ENCODE data around the gene APC2.
"Not testable (repeated sequence)": the region's sequence is repeated elsewhere in the genome, so short reads cannot be mapped to it uniquely, and the experiment has no call there.

Gene APC2

DNA sequence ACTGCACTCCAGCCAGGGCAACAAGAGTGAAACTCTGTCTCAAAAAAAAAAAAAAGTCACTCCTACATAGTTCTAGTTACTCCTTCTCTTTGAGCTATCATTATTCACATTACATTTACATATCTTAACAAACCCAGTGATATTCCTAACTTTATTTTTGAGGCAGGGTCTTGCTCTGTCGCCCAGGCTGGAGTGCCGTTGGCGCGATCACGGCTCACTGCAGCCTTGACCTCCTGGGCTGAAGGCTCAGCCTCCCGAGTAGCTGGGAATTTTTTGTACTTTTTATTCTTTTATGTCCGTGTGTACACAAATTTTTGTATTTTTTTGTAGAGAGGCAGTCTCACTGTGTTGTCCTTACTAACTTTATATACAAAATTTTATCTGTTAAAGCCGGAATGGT, 12.3 kb upstream of the APC2 start:
- Histone ChIP-seq H3K4me3 (ENCODE audit: low read depth, low read length) (no peak overlapping the region), H3K27me3 (ENCODE audit: insufficient read depth, low read depth, severe bottlenecking) (no peaks in the 10 kb centered on the region), H3K27ac (no peak overlapping the region), H3K36me3 (peaks cover 74% of the 10 kb centered on the region), H3K9me3 (ENCODE audit: severe bottlenecking) (no peaks in the 10 kb centered on the region)
- TF ChIP-seq CTCF (IDR thresholded peaks at IDR 0.05; ENCODE audit: low read depth, low read length), result no peak
- no peak for DNase-seq

DNA sequence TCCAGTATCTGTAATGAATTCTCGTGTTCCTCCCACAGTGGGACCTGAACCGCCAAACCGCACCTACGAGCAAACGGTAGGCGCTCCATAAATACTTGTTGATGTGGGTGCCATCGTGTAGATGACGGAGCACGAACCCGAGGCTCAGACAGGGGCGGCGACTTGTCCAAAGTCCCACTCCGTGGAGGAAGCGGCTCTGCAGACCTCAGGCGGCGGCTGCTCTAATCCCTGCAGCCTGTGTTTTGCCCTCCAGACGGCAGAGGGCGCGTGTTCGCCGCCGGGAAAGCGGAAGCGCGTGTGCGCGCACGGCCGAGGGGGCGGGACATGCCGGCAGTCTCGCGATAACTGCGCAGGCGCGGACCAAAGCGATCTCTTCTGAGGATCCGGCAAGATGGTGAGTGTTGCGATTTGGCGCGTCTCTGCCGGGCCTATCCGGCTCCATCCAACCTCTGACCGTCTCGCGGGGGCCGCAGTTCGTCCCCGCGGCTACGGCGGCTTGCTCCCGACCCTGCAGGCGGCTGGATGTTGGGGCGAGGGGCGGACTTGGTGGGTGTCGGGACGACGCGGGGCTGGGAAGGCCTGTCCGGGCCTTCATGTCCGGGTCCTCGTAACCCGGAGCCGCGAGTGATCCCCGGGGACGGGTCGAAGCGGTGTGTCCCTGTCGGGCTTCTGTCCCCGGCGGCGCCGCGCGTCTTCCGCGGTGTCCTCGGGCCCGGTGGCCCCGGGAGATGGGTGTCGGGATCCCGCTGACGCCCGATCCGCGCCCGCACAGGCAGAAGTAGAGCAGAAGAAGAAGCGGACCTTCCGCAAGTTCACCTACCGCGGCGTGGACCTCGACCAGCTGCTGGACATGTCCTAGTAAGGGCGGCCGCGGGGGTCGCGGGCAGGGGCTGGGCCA, 11.6 kb upstream of the APC2 start, which contains the start of gene RPS15:
RPS15 (plus strand) TSS at position 362 of the 898 bp plus-strand sequence; CDS start at position 392, 30 bp downstream.
- Histone ChIP-seq H3K4me3 (ENCODE audit: low read depth, low read length) (peak within 1 kb of the TSS; percentile 87), H3K36me3 (peaks cover 71% of the 10 kb centered on the region), H3K27me3 (ENCODE audit: insufficient read depth, low read depth, severe bottlenecking) (no peaks in the 10 kb centered on the region), H3K27ac (peak within 1 kb of the TSS; percentile 92), H3K9me3 (ENCODE audit: severe bottlenecking) (no peaks in the 10 kb centered on the region)
- TF ChIP-seq CTCF (IDR thresholded peaks at IDR 0.05; ENCODE audit: low read depth, low read length), result peak; percentile 95
- peak; percentile 94 for DNase-seq

- DNase-seq, result no peak
- Histone ChIP-seq H3K36me3 (peaks cover 64% of the 10 kb centered on the region), H3K27ac (peak overlapping the region; percentile 92), H3K4me3 (ENCODE audit: low read depth, low read length) (peak overlapping the region; percentile 87), H3K27me3 (ENCODE audit: insufficient read depth, low read depth, severe bottlenecking) (no peaks in the 10 kb centered on the region), H3K9me3 (ENCODE audit: severe bottlenecking) (no peaks in the 10 kb centered on the region)
- TF ChIP-seq CTCF (IDR thresholded peaks at IDR 0.05; ENCODE audit: low read depth, low read length), result no peak
Observed at GRCh38 chr19:1438933-1439354, 11.0 kb upstream of the APC2 start.

- H3K36me3 ChIP-seq, result peaks cover 56% of the 10 kb centered on the region
- H3K27ac ChIP-seq, result peak overlapping the region; percentile 92
Observed at GRCh38 chr19:1439525-1440417, 10.2 kb upstream of the APC2 start.

DNA sequence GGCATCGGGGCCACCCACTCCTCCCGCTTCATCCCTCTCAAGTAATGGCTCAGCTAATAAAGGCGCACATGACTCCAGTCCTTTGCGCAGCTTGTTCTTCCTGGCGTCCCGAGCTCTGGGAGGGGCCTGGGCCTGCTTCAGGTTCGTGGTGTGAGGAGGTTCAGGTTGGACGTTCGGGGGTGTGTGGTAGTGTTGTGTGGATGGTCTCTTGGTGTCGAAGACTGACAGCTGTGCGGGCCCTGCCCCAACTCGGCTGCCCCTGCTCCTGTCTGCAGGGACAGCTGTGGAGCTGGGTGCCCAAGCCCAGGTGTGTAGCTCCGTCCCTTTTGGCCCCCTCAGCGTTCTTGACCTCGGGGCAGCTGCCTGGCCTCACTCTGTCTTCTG, 9.5 kb upstream of the APC2 start:
- Histone ChIP-seq H3K9me3 (ENCODE audit: severe bottlenecking) (no peaks in the 10 kb centered on the region), H3K27ac (no peak overlapping the region), H3K4me3 (ENCODE audit: low read depth, low read length) (no peak overlapping the region), H3K27me3 (ENCODE audit: insufficient read depth, low read depth, severe bottlenecking) (no peaks in the 10 kb centered on the region), H3K36me3 (peaks cover 51% of the 10 kb centered on the region)
- DNase-seq, result no peak
- no peak for TF ChIP-seq CTCF (IDR thresholded peaks at IDR 0.05; ENCODE audit: low read depth, low read length)

More at GRCh38 chr19:1439525-1440417, 10.2 kb upstream of the APC2 start:
- H3K27me3 ChIP-seq (ENCODE audit: insufficient read depth, low read depth, severe bottlenecking); DNase-seq; H3K9me3 ChIP-seq (ENCODE audit: severe bottlenecking): not testable (repeated sequence)
- H3K4me3 ChIP-seq (ENCODE audit: low read depth, low read length), result peak overlapping the region; percentile 87

GRCh38 chr19:1441022-1441426, 8.9 kb upstream of the APC2 start:
- no peak overlapping the region for H3K4me3 ChIP-seq (ENCODE audit: low read depth, low read length)
- no peak for DNase-seq
- TF ChIP-seq CTCF (IDR thresholded peaks at IDR 0.05; ENCODE audit: low read depth, low read length), result no peak
- H3K9me3 ChIP-seq (ENCODE audit: severe bottlenecking), result no peaks in the 10 kb centered on the region
- H3K36me3 ChIP-seq, result peaks cover 45% of the 10 kb centered on the region
- H3K27me3 ChIP-seq (ENCODE audit: insufficient read depth, low read depth, severe bottlenecking), result no peaks in the 10 kb centered on the region
- no peak overlapping the region for H3K27ac ChIP-seq

All from WERI-Rb-1 (cell line).